ENCODE measurements around the gene CASP2.

DNA sequence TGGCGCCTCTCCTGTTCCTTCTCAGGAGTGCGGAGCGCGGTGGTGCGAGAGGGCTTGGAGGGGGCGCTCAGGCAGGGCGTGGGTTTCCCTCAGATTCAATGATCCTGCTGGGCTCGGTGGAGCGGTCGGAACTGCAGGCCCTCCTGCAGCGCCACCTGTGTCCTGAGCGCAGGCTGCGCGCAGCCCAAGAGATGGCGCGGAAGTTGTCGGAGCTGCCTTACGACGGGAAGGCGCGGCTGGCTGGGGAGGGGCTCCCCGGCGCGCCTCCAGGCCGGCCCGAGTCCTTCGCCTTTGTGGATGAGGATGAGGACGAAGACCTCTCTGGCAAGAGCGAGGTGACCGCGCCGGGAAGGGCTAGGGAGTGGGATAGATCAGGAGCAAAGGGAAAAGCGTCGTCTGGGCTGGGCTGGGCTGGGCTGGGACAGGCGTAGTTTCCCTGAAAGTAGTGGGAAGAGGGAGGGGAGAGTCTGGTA lies 57.3 kb downstream of the CASP2 start:
- TF ChIP-seq CTCF (IDR thresholded peaks at IDR 0.05; ENCODE audit: insufficient read depth, low read length, poor library complexity, severe bottlenecking) = no peak
- no peak for TF ChIP-seq EZH2phosphoT487 (conservative IDR thresholded peaks at IDR 0.05; ENCODE audit: low read length)

Data from SU-DHL-6 (cell line).